K562 (cell line): ENCODE measurements around the gene RNF144A. TPM values are rescaled to one million over a fixed set of nuclear protein-coding genes. Genes with fewer than 3 reads are reported as not detected.

ENCODE experiments used
- CUX1 ChIP-seq: fragments of 200-800 bp; sonication (Bioruptor generic); IDR thresholded peaks from 2 replicates; pipeline ENCODE4 v1.6.1; 2016; ENCODE audit warnings: missing genetic modification characterization, missing compliant biosample characterization
- FOXJ2 ChIP-seq: fragments of 200-800 bp; sonication (Bioruptor generic); IDR thresholded peaks from 2 replicates; pipeline ENCODE4 v1.6.1; 2016; ENCODE audit warnings: missing genetic modification characterization, missing compliant biosample characterization
- FOXK2 ChIP-seq, 2 experiments: fragments of 450-650 bp; IDR thresholded peaks in 1 of 2; conservative IDR thresholded peaks in 1 of 2; 2 replicates each; pipeline ENCODE4 v1.6.1; 2016; ENCODE audit warnings: low read depth in 2 of 2, mild to moderate bottlenecking in 1 of 2
- FOXM1 ChIP-seq, 2 experiments: fragments of 450-650 bp in 1 of 2; sonication (generic) in 1 of 2; formaldehyde crosslinking in 1 of 2; IDR thresholded peaks; 2 replicates each; pipeline versions ENCODE4 v1.6.1 to v1.9.0; 2017 to 2022; ENCODE audit warnings: low read depth in 2 of 2, mild to moderate bottlenecking in 2 of 2, missing genetic modification reagents in 1 of 2, moderate library complexity in 1 of 2
- GTF2E2 ChIP-seq: fragments of 200-800 bp; sonication (Bioruptor generic); IDR thresholded peaks from 2 replicates; pipeline ENCODE4 v1.6.1; 2016; ENCODE audit warnings: missing genetic modification characterization, missing compliant biosample characterization
- MCM2 ChIP-seq: fragments of 450-650 bp; IDR thresholded peaks from 2 replicates; pipeline ENCODE4 v1.6.1; 2017; ENCODE audit warnings: low read depth, mild to moderate bottlenecking
- TCFL5 ChIP-seq: fragments of 250-450 bp; sonication (Bioruptor Pico); conservative IDR thresholded peaks from 2 replicates; pipeline ENCODE4 v1.6.1; 2021; ENCODE audit warnings: mild to moderate bottlenecking, moderate library complexity, matching md5 sums
- ZNF766 ChIP-seq: fragments of 200-800 bp; sonication (Bioruptor generic); conservative IDR thresholded peaks from 2 replicates; pipeline ENCODE4 v1.6.1; 2016; ENCODE audit warnings: missing genetic modification characterization, missing compliant biosample characterization
- polyA plus RNA-seq, 8 experiments: library from polyadenylated mRNA; depleted of rRNA in 4 of 8; stranded (reverse) in 5 of 8; unstranded in 3 of 8; fragments of >200 nt; fragmentation: Nextera tagmentation in 2 of 8; fragmentation: Illumina TruSeq in 1 of 8; extraction: Ambion mirVana in 2 of 8; extraction: Trizol in 1 of 8; gene quantifications; 2 replicates each; pipeline versions ENCODE4 v1.2.1 to v1.2.3, GENCODE V29; 2011 to 2014; ENCODE audit warnings: inconsistent platforms in 1 of 8, missing spikeins in 1 of 8
- total RNA-seq, 7 experiments: library from RNA; depleted of rRNA in 6 of 7; stranded (reverse); fragments of >200 nt in 6 of 7; fragmentation: Illumina TruSeq in 2 of 7; extraction: Trizol in 2 of 7; gene quantifications; 2 replicates each; pipeline versions ENCODE4 v1.2.1 to v1.2.3, GENCODE V29; 2011 to 2021; ENCODE audit warnings: low replicate concordance in 1 of 7

RNF144A gene
- total and polyA plus RNA-seq, 9 of the 15 experiments (the other 6 are each of a cell fraction or from before 2014, with no cell fraction given): 0.96 to 11.3 (median 6.2) TPM

DNA sequence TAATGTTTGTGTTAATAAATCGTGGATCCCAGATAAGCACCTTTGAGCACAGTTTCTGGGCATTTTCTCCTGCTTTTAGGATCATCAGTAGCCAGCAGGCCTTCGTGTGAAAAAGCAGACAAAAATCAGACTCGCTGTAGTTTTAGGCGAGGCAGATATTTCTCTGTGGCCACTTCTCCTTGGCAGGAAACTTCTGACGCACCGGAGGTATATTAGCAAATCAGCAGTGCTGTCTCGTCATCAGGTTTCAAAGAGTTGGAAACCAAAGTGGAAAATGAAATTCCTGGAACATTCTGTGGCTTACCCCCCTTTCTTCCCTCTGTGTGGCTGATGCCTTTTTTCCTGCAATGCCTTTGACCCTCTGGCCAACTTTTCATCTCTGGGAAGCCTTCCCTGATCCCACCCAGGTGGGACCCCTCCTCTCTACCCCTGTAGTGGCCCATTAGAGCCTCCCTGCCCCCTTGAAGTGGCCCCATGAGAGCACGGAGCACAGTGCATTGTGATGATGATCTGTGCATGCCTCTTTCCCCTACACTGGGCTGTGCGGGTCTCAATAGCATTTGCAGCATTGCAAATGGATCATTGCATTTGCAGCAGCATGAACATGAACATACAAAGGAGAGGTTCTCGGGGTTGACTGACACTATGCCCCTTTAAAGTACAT lies 93.3 kb downstream of the RNF144A start (continued):
- TF ChIP-seq CUX1 (no peak), MCM2 (no peak), ZNF766 (CRISPR knock-in tag) (no peak), GTF2E2 (tag) (no peak), FOXM1 (IDR thresholded peaks at IDR 0.05; ENCODE audit: low read depth) (no peak), FOXM1 (CRISPR knock-in tag; IDR thresholded peaks at IDR 0.05; ENCODE audit: low read depth) (no peak), FOXK2 (conservative IDR thresholded peaks at IDR 0.05 in 1 of 2, IDR thresholded peaks at IDR 0.05 in 1 of 2; ENCODE audit: low read depth in 2 of 2) (no peak), FOXJ2 (tag) (no peak), TCFL5 (no peak)
